Neutrophil (primary cell): ENCODE results near the gene PHLDB2.

Experiments
- H3K27ac ChIP-seq: fragments of 200-600 bp; sonication (generic); 2 replicates; pipeline ENCODE4 v1.5.1; 2016; ENCODE audit warnings: mild to moderate bottlenecking, moderate library complexity
- H3K27me3 ChIP-seq: fragments of 200-600 bp; sonication (generic); 2 replicates; pipeline ENCODE4 v1.6.0; 2016; ENCODE audit warnings: mild to moderate bottlenecking
- H3K36me3 ChIP-seq: fragments of 200-600 bp; sonication (generic); 2 replicates; pipeline ENCODE4 v1.5.1; 2017
- H3K4me1 ChIP-seq, 2 experiments: fragments of 200-600 bp in 1 of 2; sonication (generic) in 1 of 2; 1 replicate in 1 of 2; 2 replicates in 1 of 2; pipeline versions ENCODE4 v1.5.1 to v1.6.1; 2013 to 2016; ENCODE audit warnings: low read depth in 1 of 2, low read length in 1 of 2, mild to moderate bottlenecking in 1 of 2, moderate library complexity in 1 of 2; ENCODE audit not compliant: control insufficient read depth in 1 of 2, insufficient read depth in 1 of 2
- H3K4me3 ChIP-seq, 2 experiments: fragments of 200-600 bp in 1 of 2; sonication (generic) in 1 of 2; 1 replicate in 1 of 2; 2 replicates in 1 of 2; pipeline ENCODE4 v1.5.1; 2013 to 2016; ENCODE audit warnings: low read depth in 1 of 2, low read length in 1 of 2, mild to moderate bottlenecking in 1 of 2, moderate library complexity in 1 of 2
- H3K9me3 ChIP-seq: fragments of 200-600 bp; sonication (generic); 2 replicates; pipeline ENCODE4 v1.5.1; 2016
- CTCF ChIP-seq: fragments of 200-600 bp; sonication (generic); IDR thresholded peaks from 2 replicates; pipeline ENCODE4 v1.5.1; 2016; ENCODE audit warnings: antibody characterized with exemption

The PHLDB2 gene

GRCh38 chr3:111859061-111859973 is at the start of gene PHLDB2:
TSS of gene PHLDB2 (plus strand) at chr3:111859265. CDS start at chr3:111884078, 24,813 bp downstream.
- H3K27ac ChIP-seq = no peak within 1 kb of the TSS

GRCh38 chr3:111810909-111811308 is 48.2 kb upstream of the PHLDB2 start:
- H3K4me1 ChIP-seq = no peaks in the 10 kb centered on the region

More at GRCh38 chr3:111859061-111859973, at the start of gene PHLDB2:
- TF ChIP-seq CTCF = no peak
- H3K9me3 ChIP-seq = no peaks in the 10 kb centered on the region
- peak within 1 kb of the TSS; percentile 30 to 36 for H3K4me3 ChIP-seq
- H3K36me3 ChIP-seq = no peaks in the 10 kb centered on the region
- peaks cover 18 to 23% of the 10 kb centered on the region in 2 experiments for H3K4me1 ChIP-seq
- peaks cover 72% of the 10 kb centered on the region for H3K27me3 ChIP-seq

GRCh38 chr3:111811811-111812210 is 47.3 kb upstream of the PHLDB2 start:
- Histone ChIP-seq H3K27ac (no peak overlapping the region), H3K27me3 (no peaks in the 10 kb centered on the region), H3K4me1 (no peaks in the 10 kb centered on the region), H3K4me3 (no peak overlapping the region), H3K36me3 (no peaks in the 10 kb centered on the region), H3K9me3 (no peaks in the 10 kb centered on the region)
- TF ChIP-seq CTCF = no peak

More at GRCh38 chr3:111810909-111811308, 48.2 kb upstream of the PHLDB2 start:
- H3K9me3 ChIP-seq = no peaks in the 10 kb centered on the region
- H3K36me3 ChIP-seq = no peaks in the 10 kb centered on the region
- TF ChIP-seq CTCF = no peak
- no peaks in the 10 kb centered on the region for H3K27me3 ChIP-seq
- no peak overlapping the region for H3K27ac ChIP-seq
- H3K4me3 ChIP-seq = no peak overlapping the region

GRCh38 chr3:111812701-111813100 is 46.4 kb upstream of the PHLDB2 start:
- no peak overlapping the region for H3K4me3 ChIP-seq

GRCh38 chr3:111813441-111813840 is 45.6 kb upstream of the PHLDB2 start:
- Histone ChIP-seq H3K27ac (no peak overlapping the region), H3K4me3 (no peak overlapping the region), H3K36me3 (no peaks in the 10 kb centered on the region), H3K4me1 (no peaks in the 10 kb centered on the region), H3K27me3 (no peaks in the 10 kb centered on the region), H3K9me3 (no peaks in the 10 kb centered on the region)
- no peak for TF ChIP-seq CTCF

More at GRCh38 chr3:111812701-111813100, 46.4 kb upstream of the PHLDB2 start:
- Histone ChIP-seq H3K9me3 (no peaks in the 10 kb centered on the region), H3K27me3 (no peaks in the 10 kb centered on the region), H3K4me1 (no peaks in the 10 kb centered on the region), H3K27ac (no peak overlapping the region), H3K36me3 (no peaks in the 10 kb centered on the region)
- no peak for TF ChIP-seq CTCF
